K562 (cell line): Measurements from ENCODE around the gene MBOAT7. TPM values are rescaled to one million over a fixed set of nuclear protein-coding genes. Genes with fewer than 3 reads are reported as not detected.

ENCODE experiments used
- CHD1 ChIP-seq: fragments of 200-600 bp; sonication (generic); IDR thresholded peaks from one replicate; pipeline ENCODE4 v1.6.1; 2012; ENCODE audit warnings: mild to moderate bottlenecking, moderate library complexity, low read length, inconsistent platforms
- CXXC5 ChIP-seq: fragments of 250-450 bp; sonication (Bioruptor Pico); IDR thresholded peaks from 2 replicates; pipeline ENCODE4 v1.8.0; 2022; ENCODE audit warnings: inconsistent platforms, mild to moderate bottlenecking, moderate library complexity
- EP400 ChIP-seq: fragments of 450-650 bp; IDR thresholded peaks from 2 replicates; pipeline ENCODE4 v1.6.1; 2017; ENCODE audit warnings: antibody characterized with exemption, mild to moderate bottlenecking, moderate library complexity
- HLTF ChIP-seq: fragments of 450-650 bp; IDR thresholded peaks from 2 replicates; pipeline ENCODE4 v1.6.1; 2016
- HNRNPUL1 ChIP-seq: fragments of 200-400 bp; formaldehyde crosslinking; IDR thresholded peaks from 2 replicates; pipeline ENCODE4 v1.6.1; 2017; ENCODE audit warnings: low read length
- NFRKB ChIP-seq: fragments of 450-650 bp; IDR thresholded peaks from 2 replicates; pipeline ENCODE4 v1.6.1; 2016; ENCODE audit warnings: low read depth
- POLR2AphosphoS5 ChIP-seq: IDR thresholded peaks from 2 replicates; pipeline ENCODE4 v1.6.1; 2011; ENCODE audit warnings: mild to moderate bottlenecking, low read depth, low read length, moderate library complexity; ENCODE audit not compliant: control insufficient read depth, insufficient read depth
- PPARD ChIP-seq: fragments of 250-450 bp; sonication (Bioruptor Pico); IDR thresholded peaks from 2 replicates; pipeline ENCODE4 v1.8.0; 2022; ENCODE audit warnings: inconsistent platforms, mild to moderate bottlenecking, moderate library complexity
- SAFB2 ChIP-seq: fragments of 200-400 bp; formaldehyde crosslinking; IDR thresholded peaks from 2 replicates; pipeline ENCODE4 v1.6.1; 2018; ENCODE audit warnings: borderline replicate concordance, low read length, low read depth, moderate library complexity; ENCODE audit not compliant: severe bottlenecking
- SUPT5H ChIP-seq: fragments of 450-650 bp; IDR thresholded peaks from 2 replicates; pipeline ENCODE4 v1.6.1; 2016
- YBX1 ChIP-seq: fragments of 450-650 bp; IDR thresholded peaks from 2 replicates; pipeline ENCODE4 v1.7.1; 2016; ENCODE audit warnings: mild to moderate bottlenecking
- ZNF696 ChIP-seq: fragments of 250-450 bp; sonication (Bioruptor Pico); conservative IDR thresholded peaks from 2 replicates; pipeline ENCODE4 v1.4.0; 2020; ENCODE audit warnings: mild to moderate bottlenecking, moderate library complexity
- polyA plus RNA-seq, 8 experiments: library from polyadenylated mRNA; depleted of rRNA in 4 of 8; stranded (reverse) in 5 of 8; unstranded in 3 of 8; fragments of >200 nt; fragmentation: Nextera tagmentation in 2 of 8; fragmentation: Illumina TruSeq in 1 of 8; extraction: Ambion mirVana in 2 of 8; extraction: Trizol in 1 of 8; gene quantifications; 2 replicates each; pipeline versions ENCODE4 v1.2.1 to v1.2.3, GENCODE V29; 2011 to 2014; ENCODE audit warnings: inconsistent platforms in 1 of 8, missing spikeins in 1 of 8
- total RNA-seq, 7 experiments: library from RNA; depleted of rRNA in 6 of 7; stranded (reverse); fragments of >200 nt in 6 of 7; fragmentation: Illumina TruSeq in 2 of 7; extraction: Trizol in 2 of 7; gene quantifications; 2 replicates each; pipeline versions ENCODE4 v1.2.1 to v1.2.3, GENCODE V29; 2011 to 2021; ENCODE audit warnings: low replicate concordance in 1 of 7
- TF ChIP-seq, protein P1 (sequence below): fragments of 250-450 bp; sonication (Bioruptor Pico); IDR thresholded peaks from 2 replicates; pipeline ENCODE4 v1.4.0; 2020; ENCODE audit warnings: mild to moderate bottlenecking, moderate library complexity
- TF ChIP-seq, protein P2 (sequence below): sonication (generic); formaldehyde crosslinking; IDR thresholded peaks from 2 replicates; pipeline ENCODE4 v1.8.0; 2023; ENCODE audit warnings: mild to moderate bottlenecking, missing genetic modification reagents
- TF ChIP-seq, protein P3 (sequence below): sonication (generic); formaldehyde crosslinking; IDR thresholded peaks from 2 replicates; pipeline ENCODE4 v1.8.0; 2022; ENCODE audit warnings: mild to moderate bottlenecking, missing genetic modification reagents
- TF ChIP-seq, protein P4 (sequence below): IDR thresholded peaks from 2 replicates; pipeline ENCODE4 v1.6.1; 2016; ENCODE audit warnings: missing genetic modification characterization, missing compliant biosample characterization
- TF ChIP-seq, protein P5 (sequence below): fragments of 250-450 bp; sonication (Bioruptor Pico); IDR thresholded peaks from 2 replicates; pipeline ENCODE4 v1.9.0; 2021; ENCODE audit warnings: mild to moderate bottlenecking

Gene MBOAT7
- total and polyA plus RNA-seq, 9 of the 15 experiments (the other 6 are each of a cell fraction or from before 2014, with no cell fraction given), result 1.4 to 153 (median 56.1) TPM

DNA sequence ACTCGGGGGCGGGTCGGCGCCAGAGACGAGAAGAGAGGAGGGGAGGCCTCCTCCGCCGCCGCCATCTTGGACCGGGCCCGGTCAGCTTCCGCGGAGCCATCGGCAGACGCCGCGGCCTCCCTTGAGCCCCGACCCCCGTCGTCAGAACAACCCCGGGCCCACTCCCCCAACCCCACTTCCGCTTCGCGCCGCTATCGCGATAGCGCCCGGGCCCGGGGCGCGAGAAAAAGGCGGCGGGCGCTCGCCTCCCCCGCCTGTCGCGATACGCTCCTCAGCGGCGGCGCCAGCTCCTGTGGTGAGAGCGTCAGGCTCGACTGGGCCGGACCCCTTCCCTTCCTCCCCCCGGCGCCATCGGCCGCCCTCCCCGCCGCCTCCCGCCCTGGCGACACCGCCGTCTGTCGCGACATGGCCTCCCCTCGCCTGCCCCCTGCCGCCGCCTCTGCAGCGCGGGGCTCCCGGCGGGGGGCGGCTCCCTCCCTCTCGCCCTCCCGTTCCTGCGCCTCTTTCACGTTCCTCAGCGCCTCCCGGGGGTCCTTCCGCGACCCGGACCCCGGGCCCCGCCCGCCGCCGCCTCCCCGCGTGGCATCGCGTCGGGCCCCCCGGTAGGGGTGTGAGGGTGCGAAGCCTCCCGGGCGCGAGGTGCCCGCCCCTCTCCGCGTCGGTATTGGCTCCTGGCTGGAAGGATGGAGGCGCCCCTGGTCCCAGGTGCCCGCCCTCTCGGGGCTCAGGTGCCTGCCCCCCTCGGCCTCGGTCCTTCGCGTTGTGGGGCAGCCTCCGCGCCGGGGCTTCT is 51.5 kb downstream of the MBOAT7 start, which contains the start of gene CNOT3 (continued):
- TF ChIP-seq, protein P1, sequence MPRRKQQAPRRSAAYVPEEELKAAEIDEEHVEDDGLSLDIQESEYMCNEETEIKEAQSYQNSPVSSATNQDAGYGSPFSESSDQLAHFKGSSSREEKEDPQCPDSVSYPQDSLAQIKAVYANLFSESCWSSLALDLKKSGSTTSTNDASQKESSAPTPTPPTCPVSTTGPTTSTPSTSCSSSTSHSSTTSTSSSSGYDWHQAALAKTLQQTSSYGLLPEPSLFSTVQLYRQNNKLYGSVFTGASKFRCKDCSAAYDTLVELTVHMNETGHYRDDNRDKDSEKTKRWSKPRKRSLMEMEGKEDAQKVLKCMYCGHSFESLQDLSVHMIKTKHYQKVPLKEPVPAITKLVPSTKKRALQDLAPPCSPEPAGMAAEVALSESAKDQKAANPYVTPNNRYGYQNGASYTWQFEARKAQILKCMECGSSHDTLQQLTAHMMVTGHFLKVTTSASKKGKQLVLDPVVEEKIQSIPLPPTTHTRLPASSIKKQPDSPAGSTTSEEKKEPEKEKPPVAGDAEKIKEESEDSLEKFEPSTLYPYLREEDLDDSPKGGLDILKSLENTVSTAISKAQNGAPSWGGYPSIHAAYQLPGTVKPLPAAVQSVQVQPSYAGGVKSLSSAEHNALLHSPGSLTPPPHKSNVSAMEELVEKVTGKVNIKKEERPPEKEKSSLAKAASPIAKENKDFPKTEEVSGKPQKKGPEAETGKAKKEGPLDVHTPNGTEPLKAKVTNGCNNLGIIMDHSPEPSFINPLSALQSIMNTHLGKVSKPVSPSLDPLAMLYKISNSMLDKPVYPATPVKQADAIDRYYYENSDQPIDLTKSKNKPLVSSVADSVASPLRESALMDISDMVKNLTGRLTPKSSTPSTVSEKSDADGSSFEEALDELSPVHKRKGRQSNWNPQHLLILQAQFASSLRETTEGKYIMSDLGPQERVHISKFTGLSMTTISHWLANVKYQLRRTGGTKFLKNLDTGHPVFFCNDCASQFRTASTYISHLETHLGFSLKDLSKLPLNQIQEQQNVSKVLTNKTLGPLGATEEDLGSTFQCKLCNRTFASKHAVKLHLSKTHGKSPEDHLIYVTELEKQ (CRISPR knock-in tag), result no peak
- TF ChIP-seq SAFB2, result no peak
- peak; percentile 94 for TF ChIP-seq CHD1
- TF ChIP-seq, protein P2, sequence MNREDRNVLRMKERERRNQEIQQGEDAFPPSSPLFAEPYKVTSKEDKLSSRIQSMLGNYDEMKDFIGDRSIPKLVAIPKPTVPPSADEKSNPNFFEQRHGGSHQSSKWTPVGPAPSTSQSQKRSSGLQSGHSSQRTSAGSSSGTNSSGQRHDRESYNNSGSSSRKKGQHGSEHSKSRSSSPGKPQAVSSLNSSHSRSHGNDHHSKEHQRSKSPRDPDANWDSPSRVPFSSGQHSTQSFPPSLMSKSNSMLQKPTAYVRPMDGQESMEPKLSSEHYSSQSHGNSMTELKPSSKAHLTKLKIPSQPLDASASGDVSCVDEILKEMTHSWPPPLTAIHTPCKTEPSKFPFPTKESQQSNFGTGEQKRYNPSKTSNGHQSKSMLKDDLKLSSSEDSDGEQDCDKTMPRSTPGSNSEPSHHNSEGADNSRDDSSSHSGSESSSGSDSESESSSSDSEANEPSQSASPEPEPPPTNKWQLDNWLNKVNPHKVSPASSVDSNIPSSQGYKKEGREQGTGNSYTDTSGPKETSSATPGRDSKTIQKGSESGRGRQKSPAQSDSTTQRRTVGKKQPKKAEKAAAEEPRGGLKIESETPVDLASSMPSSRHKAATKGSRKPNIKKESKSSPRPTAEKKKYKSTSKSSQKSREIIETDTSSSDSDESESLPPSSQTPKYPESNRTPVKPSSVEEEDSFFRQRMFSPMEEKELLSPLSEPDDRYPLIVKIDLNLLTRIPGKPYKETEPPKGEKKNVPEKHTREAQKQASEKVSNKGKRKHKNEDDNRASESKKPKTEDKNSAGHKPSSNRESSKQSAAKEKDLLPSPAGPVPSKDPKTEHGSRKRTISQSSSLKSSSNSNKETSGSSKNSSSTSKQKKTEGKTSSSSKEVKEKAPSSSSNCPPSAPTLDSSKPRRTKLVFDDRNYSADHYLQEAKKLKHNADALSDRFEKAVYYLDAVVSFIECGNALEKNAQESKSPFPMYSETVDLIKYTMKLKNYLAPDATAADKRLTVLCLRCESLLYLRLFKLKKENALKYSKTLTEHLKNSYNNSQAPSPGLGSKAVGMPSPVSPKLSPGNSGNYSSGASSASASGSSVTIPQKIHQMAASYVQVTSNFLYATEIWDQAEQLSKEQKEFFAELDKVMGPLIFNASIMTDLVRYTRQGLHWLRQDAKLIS (CRISPR knock-in tag), result 0 out of 2 replicates have a peak, but pooled peaks have one; percentile 68
- TF ChIP-seq, protein P3, sequence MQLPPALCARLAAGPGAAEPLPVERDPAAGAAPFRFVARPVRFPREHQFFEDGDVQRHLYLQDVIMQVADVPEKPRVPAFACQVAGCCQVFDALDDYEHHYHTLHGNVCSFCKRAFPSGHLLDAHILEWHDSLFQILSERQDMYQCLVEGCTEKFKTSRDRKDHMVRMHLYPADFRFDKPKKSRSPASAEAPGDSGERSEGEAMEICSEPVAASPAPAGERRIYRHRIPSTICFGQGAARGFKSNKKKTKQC (CRISPR knock-in tag), result no peak
- TF ChIP-seq SUPT5H, result peak; percentile 79
- peak; percentile 87 for TF ChIP-seq EP400
- TF ChIP-seq HNRNPUL1, result no peak
- peak; percentile 99 for TF ChIP-seq NFRKB
- TF ChIP-seq POLR2AphosphoS5, result peak; percentile 54; the same call in 1 of the 2 replicates
- TF ChIP-seq ZNF696 (CRISPR knock-in tag), result no peak
- TF ChIP-seq HLTF, result 0 out of 2 replicates have a peak, but pooled peaks have one; percentile 29
- peak; percentile 37; the same call in 1 of the 2 replicates for TF ChIP-seq CXXC5 (CRISPR knock-in tag)
- TF ChIP-seq YBX1, result no peak
- TF ChIP-seq, protein P4, sequence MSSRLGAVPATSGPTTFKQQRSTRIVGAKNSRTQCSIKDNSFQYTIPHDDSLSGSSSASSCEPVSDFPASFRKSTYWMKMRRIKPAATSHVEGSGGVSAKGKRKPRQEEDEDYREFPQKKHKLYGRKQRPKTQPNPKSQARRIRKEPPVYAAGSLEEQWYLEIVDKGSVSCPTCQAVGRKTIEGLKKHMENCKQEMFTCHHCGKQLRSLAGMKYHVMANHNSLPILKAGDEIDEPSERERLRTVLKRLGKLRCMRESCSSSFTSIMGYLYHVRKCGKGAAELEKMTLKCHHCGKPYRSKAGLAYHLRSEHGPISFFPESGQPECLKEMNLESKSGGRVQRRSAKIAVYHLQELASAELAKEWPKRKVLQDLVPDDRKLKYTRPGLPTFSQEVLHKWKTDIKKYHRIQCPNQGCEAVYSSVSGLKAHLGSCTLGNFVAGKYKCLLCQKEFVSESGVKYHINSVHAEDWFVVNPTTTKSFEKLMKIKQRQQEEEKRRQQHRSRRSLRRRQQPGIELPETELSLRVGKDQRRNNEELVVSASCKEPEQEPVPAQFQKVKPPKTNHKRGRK (tag), result no peak
- TF ChIP-seq, protein P5, sequence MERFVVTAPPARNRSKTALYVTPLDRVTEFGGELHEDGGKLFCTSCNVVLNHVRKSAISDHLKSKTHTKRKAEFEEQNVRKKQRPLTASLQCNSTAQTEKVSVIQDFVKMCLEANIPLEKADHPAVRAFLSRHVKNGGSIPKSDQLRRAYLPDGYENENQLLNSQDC, result no peak
- no peak for TF ChIP-seq PPARD (CRISPR knock-in tag)
